Measurements from ENCODE around the gene MRPL33.

Gene MRPL33

DNA sequence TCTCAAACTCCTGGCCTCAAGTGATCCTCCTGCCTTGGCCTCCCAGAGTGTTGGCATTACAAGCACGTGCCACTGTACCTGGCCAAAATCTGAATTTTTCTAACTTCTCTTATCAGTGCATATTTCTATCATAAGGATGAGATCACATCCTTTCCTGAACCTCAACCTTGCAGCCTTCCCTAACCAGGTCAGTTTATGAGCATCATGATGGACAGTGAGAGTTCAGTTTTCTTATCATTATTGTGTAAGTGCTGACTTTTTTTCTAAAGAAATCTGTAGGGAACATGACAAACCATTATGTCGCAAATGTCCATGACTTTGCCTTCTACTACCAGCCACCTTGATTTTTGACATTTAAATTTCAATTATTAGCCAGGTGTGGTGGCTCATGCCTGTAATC, 31.5 kb downstream of the MRPL33 start:
- FAIRE-seq, result no peak
- no peak for DNase-seq (ENCODE audit: extremely low spot score, insufficient read length, low read depth)

DNA sequence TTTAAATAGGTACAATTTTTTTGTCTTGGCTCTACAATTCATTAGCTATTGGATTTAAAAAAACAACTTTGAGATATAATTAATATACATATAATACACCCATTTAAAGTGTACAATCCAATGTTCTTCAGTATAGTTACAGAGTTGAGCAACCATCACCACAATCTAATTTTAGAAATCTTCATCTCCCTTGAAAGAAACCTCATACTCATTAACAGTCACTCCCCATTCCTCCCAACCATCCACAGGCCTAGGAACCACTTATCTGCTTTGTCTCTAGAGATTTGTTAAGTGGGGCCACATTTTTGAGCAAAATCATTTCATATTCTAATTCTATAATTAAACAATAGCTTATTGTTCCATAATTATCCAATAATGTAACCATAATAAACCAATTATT, 32.6 kb downstream of the MRPL33 start:
- FAIRE-seq, result no peak

DNA sequence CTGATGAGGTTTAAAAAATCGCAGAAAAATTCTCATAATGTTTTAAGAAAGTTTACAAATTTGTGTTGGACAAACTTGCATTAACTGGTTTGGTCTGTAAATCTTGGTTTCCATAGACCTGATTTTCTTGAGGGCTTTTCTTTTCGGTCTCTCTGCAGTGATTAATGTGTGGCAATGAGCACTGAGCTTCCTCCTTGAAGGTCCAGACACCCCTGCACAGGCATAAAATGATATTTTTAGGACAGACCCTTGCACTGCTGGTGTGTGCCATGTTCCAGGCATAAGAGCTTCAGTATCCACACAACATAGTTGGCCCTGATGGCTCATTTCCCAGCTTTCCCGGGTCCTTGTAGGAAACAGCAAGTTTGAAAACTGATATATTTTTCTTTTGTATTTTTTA, 33.7 kb downstream of the MRPL33 start:
- no peak for FAIRE-seq
- DNase-seq (ENCODE audit: extremely low spot score, insufficient read length, low read depth), result no peak

More for the DNA sequence above, 32.6 kb downstream of the MRPL33 start:
- DNase-seq (ENCODE audit: extremely low spot score, insufficient read length, low read depth), result no peak

DNA sequence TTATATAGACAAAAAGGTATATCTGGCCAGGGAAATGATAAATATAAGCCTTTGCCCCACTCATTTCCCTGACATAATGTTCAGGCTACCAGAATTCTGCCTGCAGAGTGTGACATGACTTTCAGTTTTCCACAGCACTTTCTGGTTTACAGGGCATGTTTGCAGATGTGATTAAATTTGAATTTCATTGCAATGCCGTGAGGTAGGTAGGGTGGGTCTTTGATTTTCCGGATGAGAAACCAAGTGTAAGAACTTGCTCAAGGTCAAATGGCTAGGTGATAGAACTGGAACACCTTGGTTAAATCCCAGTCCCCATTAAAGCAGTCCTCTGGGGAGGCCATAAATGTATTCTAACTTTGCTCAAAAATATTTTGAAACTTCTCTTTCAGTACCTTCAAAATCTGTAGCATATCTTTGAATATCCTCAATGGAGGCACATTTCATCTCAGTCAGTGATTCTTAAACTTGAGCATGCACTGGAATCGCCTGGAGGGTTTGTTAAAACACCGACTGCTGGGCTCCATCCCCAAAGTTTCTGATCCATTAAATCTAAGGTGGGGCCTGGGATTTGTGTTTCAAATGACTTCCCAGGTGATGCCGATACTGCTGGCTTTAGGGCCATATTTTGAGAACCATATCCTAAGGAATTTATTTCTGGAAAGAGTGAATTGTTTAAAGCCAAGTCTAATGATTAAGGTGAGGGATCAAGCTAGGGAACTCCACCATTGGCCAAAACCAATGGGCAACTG, 35.0 kb downstream of the MRPL33 start:
- no peak for FAIRE-seq
- DNase-seq (ENCODE audit: extremely low spot score, insufficient read length, low read depth), result no peak

DNA sequence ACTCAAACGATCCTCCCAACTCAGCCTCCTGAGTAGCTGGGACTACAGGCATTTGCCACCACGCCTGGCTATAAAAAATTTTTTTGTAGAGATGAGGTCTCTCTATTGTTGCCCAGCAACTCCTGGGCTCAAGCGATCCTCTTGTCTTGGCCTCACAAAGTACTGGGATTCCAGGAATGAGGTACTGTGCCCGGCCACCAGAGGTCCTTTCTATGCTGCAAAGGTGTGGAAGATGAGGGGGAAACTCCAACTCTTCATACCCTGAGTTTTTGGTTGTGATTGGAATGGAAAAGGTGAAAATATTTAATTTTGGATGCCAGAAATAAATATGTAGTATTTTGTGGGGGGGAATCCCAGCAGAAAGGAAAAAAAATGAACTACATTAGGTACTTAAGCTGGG, 36.0 kb downstream of the MRPL33 start:
- FAIRE-seq, result no peak

DNA sequence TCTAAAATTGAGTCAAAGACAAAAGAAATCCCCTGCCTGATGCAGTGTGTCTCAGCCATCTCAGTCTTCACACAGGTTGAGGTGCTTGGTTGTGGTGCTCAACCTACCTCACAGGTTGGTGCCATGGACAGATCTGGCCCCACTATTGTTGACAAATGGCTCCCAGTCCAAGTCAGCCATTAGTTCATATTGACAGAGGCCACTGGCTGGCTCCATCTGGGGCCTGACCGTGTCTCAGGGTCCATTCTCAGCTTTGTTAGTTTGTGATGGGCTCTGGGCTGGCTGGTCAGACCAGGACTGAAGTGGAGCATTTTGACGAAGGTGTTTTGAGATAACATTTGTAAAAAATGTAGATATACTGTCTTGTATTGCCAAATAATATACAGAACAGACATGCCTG, 36.9 kb downstream of the MRPL33 start:
- no peak for DNase-seq (ENCODE audit: extremely low spot score, insufficient read length, low read depth)
- FAIRE-seq, result no peak

More for the DNA sequence above, 36.0 kb downstream of the MRPL33 start:
- no peak for DNase-seq (ENCODE audit: extremely low spot score, insufficient read length, low read depth)

DNA sequence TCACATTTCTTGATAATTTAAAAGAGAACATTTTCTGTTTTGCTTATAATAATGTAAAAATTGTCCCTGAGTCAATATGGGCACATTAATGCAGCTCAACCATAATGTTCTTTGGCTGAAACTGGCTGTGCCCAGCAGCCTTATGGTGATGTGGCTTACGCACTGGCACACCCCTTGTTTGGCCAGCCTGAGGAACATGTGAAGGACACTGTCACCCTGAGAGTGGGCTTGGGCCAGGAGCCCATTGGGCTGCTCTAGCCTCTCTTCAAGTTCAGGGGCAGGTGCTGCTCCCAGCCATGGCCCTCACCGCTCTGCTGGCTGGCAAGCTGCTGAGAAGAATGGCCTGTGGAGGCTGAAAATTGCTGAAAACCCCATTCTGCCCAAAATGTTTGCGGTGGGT, 37.5 kb downstream of the MRPL33 start:
- FAIRE-seq (no peak), DNase-seq (ENCODE audit: extremely low spot score, insufficient read length, low read depth) (no peak)

DNA sequence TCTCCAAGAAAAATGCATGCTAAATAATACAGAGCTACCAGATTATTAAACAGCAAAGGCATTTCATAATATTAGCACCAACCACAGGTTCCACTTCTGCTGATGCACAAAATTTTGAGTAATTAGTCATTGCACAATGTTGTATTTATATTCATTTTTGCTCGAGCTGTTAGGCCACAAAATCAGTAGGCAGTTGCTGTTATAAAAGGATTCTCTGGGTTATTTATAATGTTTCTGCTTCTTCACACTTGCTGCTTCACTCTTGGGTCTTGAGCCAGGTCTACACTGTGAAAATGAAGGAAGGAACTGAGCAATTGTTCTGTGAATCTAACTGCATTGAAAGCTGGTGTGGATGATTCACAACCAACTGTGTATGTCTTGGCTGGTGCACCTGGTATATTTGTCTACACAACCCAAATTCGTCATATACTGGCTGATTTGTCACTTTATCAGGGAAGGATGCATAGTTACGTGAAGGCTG, 38.3 kb downstream of the MRPL33 start:
- no peak for FAIRE-seq

DNA sequence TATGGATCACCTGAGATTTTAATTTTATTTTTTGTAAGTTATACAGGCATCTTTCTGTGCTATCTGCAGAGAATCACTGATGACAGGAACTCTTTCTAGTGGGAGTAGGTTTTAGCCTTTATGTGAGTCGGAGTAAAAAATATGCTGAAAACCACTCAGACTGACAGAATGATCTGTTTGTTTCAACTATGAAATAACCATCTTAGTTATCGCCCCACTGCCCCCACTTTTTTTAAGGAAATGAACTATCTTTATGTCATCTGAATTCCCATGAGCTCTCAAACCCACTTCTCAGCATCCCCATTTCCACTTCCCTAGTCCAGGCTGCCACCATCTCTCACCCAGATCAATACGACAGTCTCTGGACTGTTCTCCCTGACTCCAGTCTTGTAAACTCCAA, 38.9 kb downstream of the MRPL33 start:
- FAIRE-seq (no peak), DNase-seq (ENCODE audit: extremely low spot score, insufficient read length, low read depth) (no peak)

More for the DNA sequence above, 38.3 kb downstream of the MRPL33 start:
- no peak for DNase-seq (ENCODE audit: extremely low spot score, insufficient read length, low read depth)

DNA sequence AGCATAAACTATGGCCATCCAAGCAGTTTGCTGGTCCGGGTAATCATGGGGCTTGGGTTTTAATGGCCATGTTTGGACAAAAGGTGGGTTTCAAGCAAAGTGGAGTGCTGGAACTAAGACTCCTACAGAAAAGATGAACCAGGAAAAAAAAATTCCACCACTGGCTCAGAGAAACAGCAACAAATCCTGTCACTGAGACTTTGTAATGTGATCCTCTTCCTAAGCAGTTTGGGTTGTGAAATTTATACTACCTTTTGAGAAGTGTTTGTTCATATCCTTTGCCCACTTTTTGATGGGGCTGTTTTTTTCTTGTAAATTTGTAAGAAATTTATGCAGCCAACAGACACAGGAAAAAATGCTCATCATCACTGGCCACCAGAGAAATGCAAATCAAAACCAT, 40.2 kb downstream of the MRPL33 start:
- FAIRE-seq, result no peak
- no peak for DNase-seq (ENCODE audit: extremely low spot score, insufficient read length, low read depth)

DNA sequence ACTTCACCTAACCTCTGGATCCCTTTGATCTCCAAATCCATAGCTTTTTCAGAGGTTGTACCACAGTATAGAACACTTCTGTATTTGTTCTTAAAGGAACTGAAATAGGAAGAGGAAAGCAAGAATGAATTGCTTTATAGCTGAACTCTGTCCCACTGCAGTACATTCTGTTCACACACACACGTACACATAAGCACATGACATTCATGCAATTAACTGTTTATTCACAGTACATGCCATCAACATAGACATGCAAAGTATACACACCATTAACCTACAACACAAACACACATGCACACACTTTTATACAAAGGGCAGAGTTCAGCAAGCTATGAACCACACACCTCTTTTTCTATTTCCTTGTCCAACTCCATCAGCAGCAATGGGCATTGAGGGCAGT, 43.2 kb downstream of the MRPL33 start:
- FAIRE-seq (no peak), DNase-seq (ENCODE audit: extremely low spot score, insufficient read length, low read depth) (no peak)

DNA sequence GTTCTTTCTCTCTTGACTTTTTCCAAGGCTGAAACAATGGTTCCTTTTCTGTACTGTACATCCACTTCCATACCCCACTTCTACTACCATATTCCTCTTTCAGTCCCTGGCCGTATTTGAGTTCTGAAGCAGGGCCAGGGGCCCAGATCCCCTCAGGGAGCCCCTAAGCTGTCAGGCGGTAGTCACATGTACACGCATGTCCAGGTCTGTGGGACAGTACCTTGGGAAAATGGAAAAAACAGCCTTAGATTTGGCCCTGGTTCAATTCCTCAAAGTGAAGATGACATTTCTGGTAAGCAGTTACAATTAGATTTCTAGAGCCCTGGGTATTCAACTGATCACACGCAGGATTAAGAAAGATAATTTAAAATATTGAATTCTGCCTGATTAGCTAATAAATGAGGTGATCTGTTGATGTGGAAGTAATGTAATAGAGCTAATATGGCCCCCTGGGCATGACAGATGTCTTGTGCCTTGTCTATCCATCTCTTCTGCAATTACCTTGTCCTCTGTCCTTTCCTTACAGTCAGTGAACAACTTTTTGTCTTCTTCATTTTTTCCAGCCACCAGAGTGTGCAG, 44.4 kb downstream of the MRPL33 start:
- no peak for DNase-seq (ENCODE audit: extremely low spot score, insufficient read length, low read depth)
- no peak for FAIRE-seq

DNA sequence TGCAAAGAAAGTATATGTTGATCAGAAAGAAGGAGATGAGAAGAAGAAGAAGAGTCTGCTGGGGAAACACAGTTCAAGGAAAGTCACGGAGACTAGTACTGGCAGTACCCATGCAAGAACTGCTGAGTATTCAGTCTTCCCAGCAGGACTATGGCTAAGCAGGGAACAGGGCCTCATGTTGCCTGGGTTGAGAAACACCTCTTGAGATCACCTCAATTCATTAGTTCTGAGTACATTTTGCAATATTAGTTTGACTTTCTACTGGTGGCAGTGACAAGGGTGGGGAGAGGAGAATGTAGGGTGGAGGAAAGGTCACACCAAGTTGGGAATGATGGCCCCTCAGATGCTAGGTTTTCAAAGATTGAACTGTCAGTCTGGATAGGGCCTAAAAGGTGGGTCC, 50.5 kb downstream of the MRPL33 start:
- DNase-seq (ENCODE audit: extremely low spot score, insufficient read length, low read depth) (no peak), FAIRE-seq (no peak)

DNA sequence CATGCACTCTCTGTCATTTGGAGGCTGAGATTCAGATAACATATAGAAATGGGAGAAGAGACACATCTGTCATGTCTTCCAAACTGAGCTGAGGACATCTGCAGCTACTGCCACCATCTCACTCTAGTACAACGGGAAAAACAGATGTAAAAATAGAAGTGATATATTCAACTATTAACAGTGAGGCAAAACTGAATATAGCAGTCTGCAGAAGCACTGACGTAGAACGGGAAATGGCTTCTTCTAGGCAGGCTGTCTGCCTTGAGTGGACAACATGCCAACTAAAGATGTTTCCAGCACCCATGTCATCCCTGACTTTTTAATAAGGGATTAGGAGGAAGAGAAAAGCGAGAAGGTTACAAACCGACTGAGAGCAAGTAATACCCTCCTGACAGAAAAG, 51.6 kb downstream of the MRPL33 start:
- no peak for FAIRE-seq

DNA sequence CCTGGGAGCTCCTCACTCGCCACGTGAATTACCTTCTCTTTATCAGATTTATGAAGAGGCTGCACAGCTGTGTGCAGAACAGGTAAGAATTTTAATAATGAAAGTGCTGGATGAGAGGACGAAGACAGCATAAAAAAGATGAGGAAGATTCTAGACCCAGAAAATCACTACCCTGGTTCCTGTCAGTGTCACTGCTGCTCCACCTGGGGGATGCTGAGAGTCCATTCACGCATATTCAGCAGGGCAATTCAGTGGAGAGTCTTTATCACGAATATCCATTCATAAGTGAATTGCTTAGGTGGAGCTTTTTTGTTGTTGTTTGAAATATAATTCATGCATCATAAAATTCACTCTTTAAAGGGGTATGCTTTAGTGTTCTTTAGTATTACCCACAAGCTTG, 52.0 kb downstream of the MRPL33 start:
- DNase-seq (ENCODE audit: extremely low spot score, insufficient read length, low read depth) (no peak), FAIRE-seq (no peak)

More for the DNA sequence above, 51.6 kb downstream of the MRPL33 start:
- no peak for DNase-seq (ENCODE audit: extremely low spot score, insufficient read length, low read depth)

DNA sequence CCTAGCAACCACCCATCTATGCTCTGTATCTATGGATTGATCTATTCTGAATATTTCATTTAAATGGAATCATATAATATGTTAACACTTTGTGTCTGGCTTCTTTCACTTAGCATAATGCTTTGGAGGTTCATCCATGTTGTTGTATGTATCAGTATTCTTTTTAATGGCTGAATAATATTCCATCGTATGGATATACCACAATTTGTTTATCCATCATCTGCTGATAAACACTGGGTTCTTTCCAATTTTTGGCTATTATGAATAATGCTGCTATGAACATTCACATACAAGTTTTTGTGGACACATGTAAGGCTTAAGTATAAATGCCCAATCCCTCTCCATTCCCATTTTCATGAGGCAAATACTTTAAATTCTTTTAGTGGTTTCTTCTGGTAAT, 52.9 kb downstream of the MRPL33 start:
- DNase-seq (ENCODE audit: extremely low spot score, insufficient read length, low read depth), result no peak
- no peak for FAIRE-seq

DNA sequence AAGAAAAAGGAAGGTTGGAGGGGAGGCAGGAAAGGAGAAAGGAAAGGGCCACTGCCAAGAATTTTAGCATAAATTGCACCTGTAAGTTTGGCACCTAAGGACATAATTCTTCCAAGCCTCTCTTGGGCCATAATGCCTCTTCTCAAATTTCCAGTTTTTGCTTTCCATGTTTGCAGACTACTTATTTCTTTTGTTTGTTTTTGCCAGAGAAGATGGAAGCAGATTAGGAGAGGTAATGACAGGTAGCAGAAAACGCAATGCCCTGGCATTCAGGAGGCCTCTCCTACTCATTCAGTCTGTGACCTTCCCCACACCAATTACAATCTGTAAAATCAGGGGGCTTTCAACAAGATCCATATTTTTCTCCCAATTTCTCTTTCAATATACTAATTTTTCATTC, 56.8 kb downstream of the MRPL33 start:
- DNase-seq (ENCODE audit: extremely low spot score, insufficient read length, low read depth) (no peak), FAIRE-seq (no peak)

All from GM18507 (cell line).